Hepatocyte (in vitro differentiated cells): ENCODE measurements around the gene ATP7B.

Source experiments
- CTCF ChIP-seq: fragments of 200-600 bp; sonication (generic); IDR thresholded peaks from 2 replicates; pipeline ENCODE4 v1.5.1; 2016; ENCODE audit warnings: antibody characterized with exemption, mild to moderate bottlenecking; ENCODE audit not compliant: poor library complexity
- EZH2 ChIP-seq: fragments of 200-600 bp; sonication (generic); IDR thresholded peaks from 2 replicates; pipeline ENCODE4 v1.6.1; 2016; ENCODE audit warnings: antibody characterized with exemption, mild to moderate bottlenecking, borderline replicate concordance

- TF ChIP-seq CTCF, result no peak
- no peak for TF ChIP-seq EZH2
Observed at GRCh38 chr13:51900471-51900870, 110.8 kb downstream of the ATP7B start.
